Brain microvascular endothelial cell (primary cell): ENCODE measurements around the gene PDGFD.

Experiments used
- DNase-seq: peaks from one replicate; pipeline ENCODE4 v3.0.0-alpha.2; 2020
- H3K27ac ChIP-seq: fragments of 250-450 bp; sonication (Bioruptor Pico); 2 replicates; pipeline ENCODE4 v1.5.1; 2020; ENCODE audit warnings: mild to moderate bottlenecking, moderate library complexity
- H3K27me3 ChIP-seq: fragments of 250-450 bp; sonication (Bioruptor Pico); replicated peaks from 2 replicates; pipeline ENCODE4 v1.5.1; 2020; ENCODE audit warnings: mild to moderate bottlenecking
- H3K36me3 ChIP-seq: fragments of 250-450 bp; sonication (Bioruptor Pico); replicated peaks from 2 replicates; pipeline ENCODE4 v1.5.1; 2020; ENCODE audit warnings: mild to moderate bottlenecking
- H3K4me3 ChIP-seq: 2 replicates; pipeline ENCODE4 v1.5.1; 2011; ENCODE audit warnings: low read depth, mild to moderate bottlenecking, control low read depth, low read length, moderate library complexity
- CTCF ChIP-seq: IDR thresholded peaks from 2 replicates; pipeline ENCODE4 v1.5.1; 2011; ENCODE audit warnings: low read depth, mild to moderate bottlenecking, moderate library complexity, low read length, control low read depth, inconsistent platforms; ENCODE audit errors: missing control alignments
- in situ Hi-C: cut with HindIII; loops from 2 replicates; pipeline ENCODE4 v1.10.0; 2017; ENCODE audit warnings: low sequenced_read_pairs, low pct_ligation_motif_present

Gene PDGFD

DNA sequence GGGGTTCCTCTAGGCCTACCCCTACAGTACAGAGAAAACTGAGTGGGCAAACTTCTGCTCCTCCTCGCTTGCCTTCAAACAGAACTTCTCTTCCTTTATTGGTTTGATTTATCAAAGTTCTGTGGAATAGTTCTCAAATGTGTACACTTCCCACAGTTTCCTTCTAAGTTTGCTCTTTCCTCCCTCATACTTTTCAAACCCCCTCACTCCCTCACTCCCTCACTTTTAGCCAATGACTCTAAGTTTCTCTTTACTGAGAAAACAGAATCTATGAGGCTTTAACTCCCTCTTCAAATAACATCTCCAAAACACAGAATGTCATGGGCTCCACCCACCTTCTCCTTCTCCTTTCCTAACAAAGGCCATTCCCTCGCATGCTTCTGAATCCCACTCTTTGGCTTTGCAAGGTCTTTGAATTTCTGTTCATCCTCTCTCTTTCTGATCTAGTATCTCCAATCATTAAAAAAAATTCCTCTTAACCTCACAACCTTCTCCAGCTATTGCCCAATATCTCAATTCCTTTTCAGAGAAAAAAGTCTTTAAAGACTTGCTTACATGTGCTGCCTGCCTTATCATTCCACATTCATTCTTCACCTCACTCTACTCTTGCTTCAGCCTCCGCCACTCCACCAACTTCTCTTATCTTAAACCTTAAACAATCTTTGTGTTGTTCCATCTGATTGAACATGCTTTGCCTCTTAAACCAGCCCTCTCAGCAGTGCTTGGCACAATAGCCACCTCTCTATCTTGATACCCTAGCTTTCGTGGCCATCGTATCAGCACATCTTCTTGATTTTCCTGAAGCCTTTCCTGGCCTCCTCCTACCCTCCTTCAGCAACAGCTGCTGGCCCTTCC, 70.3 kb downstream of the PDGFD start:
- no peak for DNase-seq
- in situ Hi-C loops: no loop called here
- no peaks in the 10 kb centered on the region for H3K27me3 ChIP-seq

GRCh38 chr11:104092744-104093143, 71.2 kb downstream of the PDGFD start:
- Histone ChIP-seq H3K4me3 (no peak overlapping the region), H3K27me3 (no peaks in the 10 kb centered on the region), H3K36me3 (no peaks in the 10 kb centered on the region), H3K27ac (no peak overlapping the region)
- DNase-seq: no peak
- in situ Hi-C loops: no loop called here
- no peak for TF ChIP-seq CTCF

More for the DNA sequence above, 70.3 kb downstream of the PDGFD start:
- no peak for TF ChIP-seq CTCF
- no peak overlapping the region for H3K27ac ChIP-seq
- H3K4me3 ChIP-seq: no peak overlapping the region
- no peaks in the 10 kb centered on the region for H3K36me3 ChIP-seq

DNA sequence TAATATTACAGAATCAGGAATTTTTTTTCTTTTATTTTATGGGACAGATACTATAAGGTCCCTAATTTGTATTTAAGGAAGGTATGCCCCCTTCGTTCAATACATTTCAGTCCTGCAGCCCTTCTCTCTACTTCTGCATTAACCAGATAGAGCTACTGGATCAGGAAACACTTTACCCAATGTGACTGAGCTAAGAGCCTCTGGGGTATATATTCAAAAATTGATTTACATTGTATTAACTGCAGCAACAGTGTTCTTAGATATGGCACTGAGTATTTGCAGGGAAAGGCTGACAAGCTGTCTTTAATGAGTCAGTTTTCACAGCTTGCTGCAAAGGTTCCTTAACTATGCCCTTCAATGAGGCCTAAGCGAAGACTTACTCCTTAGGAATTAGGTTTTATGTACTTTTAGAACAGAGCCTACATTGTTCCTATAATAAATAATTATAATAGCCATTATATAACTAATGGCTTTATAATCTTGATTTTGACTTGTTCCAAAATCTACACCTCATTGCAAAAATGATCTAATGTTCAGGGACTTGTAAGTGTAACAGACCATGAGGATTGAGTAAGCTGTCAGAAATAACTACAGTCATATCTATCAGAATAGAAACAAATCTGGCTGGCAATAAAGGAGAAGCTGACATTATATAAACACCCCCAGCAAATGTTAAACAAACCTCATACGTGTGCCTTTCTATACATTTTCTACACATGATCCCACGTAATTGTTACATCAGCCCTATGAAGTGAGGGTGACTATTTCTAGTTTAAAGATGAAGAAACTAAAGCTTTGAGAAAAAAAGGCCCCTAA, 72.5 kb downstream of the PDGFD start:
- Histone ChIP-seq H3K27me3 (no peaks in the 10 kb centered on the region), H3K4me3 (no peak overlapping the region), H3K27ac (no peak overlapping the region), H3K36me3 (no peaks in the 10 kb centered on the region)
- in situ Hi-C loops: no loop called here
- no peak for DNase-seq
- no peak for TF ChIP-seq CTCF

- no peak for TF ChIP-seq CTCF
- H3K27ac ChIP-seq: no peak overlapping the region
- H3K27me3 ChIP-seq: no peaks in the 10 kb centered on the region
- no peak for DNase-seq
- no peaks in the 10 kb centered on the region for H3K36me3 ChIP-seq
- in situ Hi-C loops: no loop called here
- H3K4me3 ChIP-seq: no peak overlapping the region
These were observed 73.2 kb downstream of the PDGFD start for GRCh38 chr11:104090767-104091166.

DNA sequence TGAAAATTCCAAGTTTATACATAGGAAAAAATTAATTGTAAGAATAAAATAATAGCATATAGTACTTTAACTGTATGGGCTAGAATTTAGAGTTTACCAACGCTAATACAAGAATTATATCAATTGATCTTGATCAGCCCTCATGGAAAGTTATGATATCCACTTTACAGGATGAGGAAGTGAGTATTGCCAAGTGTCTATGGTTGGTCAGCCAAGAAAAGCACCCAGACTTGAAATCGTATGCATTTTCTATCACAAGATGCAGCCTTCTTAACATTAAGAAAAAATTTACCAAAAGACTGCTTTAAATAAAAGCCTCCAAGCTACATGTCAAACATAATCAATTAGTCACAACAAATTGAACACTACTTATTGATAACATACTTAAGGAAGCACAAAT, 74.5 kb downstream of the PDGFD start:
- DNase-seq: no peak
- in situ Hi-C loops: no loop called here
- H3K27ac ChIP-seq: no peak overlapping the region
- H3K4me3 ChIP-seq: no peak overlapping the region
- no peaks in the 10 kb centered on the region for H3K27me3 ChIP-seq
- TF ChIP-seq CTCF: no peak
- no peaks in the 10 kb centered on the region for H3K36me3 ChIP-seq
